Activated effector memory CD4-positive, alpha-beta T cell treated with anti-CD3 and anti-CD28 coated beads, Interleukin-2, amount 50 U/mL, for 16 hours (primary cell): ENCODE measurements around the gene NT5DC1.

Experiments
- DNase-seq: peaks from one replicate; pipeline ENCODE4 v3.0.0-alpha.2; 2020

Gene NT5DC1

DNA sequence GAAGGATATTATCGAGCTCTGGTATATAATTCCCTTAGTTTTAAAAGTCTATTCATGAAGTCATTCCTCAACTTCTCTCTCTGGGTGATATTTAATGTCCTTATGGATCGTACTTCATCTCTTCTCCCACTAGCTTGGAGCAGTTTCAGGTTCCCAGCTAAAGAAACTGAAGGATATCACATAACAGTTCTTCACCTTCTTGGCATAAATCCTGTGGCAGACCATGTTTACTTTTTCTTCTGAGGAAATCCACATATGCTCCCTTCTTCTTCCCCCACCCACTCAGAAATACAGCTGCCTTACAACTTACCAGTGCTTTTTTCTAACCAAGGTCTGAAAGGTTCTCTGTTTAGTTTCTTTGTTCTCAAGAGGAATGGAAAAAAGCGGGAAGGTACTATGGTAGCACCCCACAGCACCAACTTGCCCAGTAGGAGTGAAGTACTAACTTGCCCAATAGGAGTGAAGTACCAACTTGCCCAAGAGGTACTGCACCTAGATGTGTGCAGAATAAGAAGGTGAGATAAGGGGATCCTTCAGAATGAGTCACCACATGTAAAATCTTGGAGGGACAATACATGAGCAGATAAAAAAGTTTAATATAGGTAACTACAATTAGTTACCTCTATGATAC is 100.1 kb downstream of the NT5DC1 start:
- DNase-seq: no peak

DNA sequence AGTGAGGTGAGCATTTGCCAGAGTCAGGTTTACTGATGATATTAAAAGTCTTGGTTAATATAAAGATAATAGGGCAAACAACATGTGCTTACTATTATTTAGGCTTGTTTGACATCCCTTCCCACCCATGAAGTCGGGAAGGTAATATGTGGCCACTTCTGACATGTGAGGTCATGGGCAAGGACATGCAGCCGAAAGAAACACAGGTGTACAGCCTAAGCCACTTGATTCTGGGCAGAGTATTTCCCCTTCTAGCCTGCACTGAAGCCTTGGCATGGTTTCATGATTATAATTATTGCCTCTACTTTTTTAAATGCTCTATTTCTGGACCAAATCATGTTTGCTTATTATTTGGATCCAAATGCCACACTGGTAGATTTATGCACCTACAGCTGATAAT is 100.9 kb downstream of the NT5DC1 start:
- DNase-seq: no peak

DNA sequence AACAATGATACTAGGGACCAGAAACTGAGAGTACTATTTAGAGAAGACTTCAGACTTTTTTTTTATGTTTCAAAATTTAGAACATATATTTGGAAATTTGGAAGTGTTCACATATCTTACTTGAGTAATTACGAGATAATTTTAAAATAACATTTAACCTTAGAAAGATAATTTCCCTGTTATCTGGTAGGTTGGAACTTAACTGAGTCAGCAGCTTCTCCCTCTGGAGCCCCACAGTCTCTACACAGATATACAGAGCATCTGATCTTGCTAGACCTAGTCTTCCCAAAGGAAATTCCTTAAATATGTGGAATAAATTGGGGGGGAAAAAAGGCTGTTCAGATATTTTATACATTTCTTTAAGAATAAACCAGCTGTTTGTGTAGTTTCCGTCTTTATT is 104.6 kb downstream of the NT5DC1 start:
- no peak for DNase-seq

DNA sequence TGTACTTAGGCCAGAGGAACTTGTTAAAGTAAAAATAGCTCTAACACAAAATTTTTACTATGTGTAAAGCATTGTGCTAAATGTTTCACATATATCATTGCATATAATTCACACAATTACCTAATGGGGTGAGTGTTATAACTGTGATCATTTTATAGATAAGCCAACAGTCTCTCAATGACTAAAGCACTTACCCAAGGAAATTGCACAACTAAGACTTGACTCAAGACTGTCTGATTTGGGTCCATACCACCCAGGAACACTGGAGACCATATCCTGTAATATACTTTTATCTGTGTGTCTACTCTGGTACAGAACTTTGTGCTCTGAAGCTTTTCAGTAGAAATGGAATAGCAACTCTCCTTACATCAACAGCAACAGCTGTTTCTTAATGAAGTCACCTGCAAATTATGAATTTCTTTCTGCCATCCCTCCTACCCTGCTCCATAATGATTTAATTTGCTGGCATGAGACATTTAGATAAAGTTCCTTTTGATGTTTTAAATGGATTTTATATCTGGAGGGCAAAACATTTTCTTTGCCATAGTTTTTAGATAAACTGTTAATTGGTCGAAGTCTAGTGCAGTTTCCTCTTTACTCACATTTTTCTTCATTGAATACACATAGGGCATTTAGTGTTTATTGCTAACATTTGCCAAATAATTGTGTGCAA is 105.7 kb downstream of the NT5DC1 start:
- DNase-seq: no peak

DNA sequence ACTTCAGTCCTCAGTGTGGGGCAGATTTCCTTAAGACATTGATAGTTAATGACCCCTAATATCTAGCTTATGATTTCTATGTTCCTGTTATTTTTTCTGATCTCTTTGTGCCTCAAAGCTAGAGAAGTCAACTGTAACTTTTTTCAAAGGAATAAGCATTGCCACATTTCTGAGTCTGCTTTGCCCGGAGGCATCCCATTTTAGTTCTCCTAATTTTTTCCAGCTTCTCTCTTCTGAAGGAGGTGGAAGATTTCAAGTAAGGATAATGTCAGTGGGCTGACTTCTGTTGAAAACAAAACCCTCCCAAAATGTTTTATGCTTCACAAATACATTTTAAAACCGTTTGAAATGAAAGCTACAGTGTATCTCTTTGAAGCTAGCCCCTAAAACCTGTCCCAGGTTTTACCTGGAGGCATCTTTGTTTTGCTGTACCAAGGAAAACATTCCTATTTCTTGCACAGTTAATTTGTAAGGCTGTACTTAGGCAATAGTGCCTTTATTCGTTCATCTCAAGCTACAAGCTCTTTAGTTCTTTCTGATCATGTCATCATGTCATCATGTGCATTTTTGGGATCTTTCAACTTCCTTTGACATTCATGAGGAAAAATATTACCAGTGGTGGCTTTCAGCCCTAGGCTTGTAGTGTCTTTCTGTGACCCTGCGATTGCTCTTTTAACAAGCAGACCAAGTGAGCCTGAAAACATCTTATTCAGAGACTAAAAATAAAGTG is 107.6 kb downstream of the NT5DC1 start:
- no peak for DNase-seq

DNA sequence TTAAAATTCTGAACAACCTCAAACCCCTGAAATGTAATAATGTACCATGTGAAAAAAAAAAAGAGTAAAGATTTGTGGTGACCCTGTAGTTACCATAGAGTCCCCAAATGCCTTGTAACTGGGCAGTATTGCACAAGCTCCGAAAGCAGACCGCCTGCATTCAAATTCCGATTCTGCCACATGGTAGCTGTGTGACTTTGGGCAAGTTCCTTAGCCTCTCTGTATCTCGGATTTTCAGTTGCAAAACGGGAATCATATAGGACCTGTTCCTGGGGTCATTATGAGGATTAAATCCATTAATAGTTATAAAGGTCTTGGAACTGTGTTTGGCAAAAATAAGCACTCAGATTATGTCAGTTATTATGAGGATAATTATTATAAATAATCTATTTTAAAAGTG is 109.7 kb downstream of the NT5DC1 start:
- DNase-seq: no peak

DNA sequence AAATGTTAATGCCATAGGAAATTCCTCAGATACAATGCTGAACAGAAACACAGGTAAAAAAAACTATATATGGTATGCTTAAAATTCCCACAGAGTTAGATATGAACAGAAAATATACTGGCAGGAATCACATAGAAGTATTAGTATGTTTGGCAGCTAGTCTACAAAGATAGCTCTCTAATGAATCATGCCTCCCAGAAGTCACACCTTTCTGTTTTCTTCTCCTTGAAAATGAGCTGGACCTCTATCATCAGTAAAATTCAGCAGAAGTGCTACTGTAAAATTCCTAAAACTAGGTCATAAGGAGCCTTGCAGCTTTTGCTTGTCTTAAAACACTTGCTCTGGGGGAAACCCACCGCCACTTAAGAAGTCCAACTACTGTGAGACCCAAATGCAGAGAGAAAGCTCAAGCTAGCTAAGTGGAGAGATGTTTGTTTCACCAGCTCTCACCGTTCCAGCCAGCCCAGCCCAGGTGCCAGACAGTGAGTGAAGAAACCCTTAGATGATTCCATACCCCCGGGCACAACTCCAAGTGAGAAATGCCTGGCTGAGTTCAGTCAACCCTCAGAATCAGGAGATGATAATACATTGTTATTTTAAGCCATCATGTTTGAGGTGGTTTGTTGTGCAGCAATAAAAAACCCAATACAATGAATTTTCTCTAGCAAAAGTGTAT is 110.2 kb downstream of the NT5DC1 start:
- DNase-seq: no peak

DNA sequence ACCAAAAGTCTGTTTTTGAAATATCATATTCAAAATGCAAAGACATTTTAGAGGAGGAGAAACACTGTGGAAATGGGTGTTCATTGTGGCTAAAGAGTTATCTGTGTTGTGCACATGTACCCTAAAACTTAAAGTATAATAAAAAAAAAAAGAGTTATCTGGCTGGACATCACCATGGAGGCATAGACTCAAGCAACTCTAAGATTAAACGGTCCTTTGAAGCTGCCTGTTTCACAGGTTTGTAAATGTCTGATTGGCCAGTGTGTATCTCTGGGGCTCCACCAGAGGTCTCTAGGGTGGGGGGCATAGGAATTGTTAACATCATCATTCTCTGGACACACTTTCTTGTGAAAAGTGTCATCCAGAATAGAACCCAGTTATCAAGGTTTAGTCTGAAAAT is 114.0 kb downstream of the NT5DC1 start:
- no peak for DNase-seq

DNA sequence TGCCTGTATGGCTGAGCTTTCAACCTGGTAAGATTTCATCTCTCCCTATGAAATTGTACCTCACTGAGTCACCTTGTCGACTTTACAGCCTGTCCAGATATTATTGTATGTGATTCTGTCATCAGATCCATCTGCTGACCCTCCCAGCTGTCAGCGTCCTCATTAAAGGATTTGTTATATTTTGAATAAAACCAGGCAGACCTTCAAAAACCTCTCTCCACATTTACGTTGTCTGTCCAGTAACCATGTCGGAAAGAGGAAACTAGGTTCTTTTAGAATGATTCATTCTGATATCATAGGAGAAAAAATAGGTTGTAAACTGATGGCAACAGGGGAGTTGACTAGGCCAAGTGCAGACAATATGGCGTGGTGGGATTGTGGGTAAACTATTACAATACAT is 114.8 kb downstream of the NT5DC1 start:
- no peak for DNase-seq

DNA sequence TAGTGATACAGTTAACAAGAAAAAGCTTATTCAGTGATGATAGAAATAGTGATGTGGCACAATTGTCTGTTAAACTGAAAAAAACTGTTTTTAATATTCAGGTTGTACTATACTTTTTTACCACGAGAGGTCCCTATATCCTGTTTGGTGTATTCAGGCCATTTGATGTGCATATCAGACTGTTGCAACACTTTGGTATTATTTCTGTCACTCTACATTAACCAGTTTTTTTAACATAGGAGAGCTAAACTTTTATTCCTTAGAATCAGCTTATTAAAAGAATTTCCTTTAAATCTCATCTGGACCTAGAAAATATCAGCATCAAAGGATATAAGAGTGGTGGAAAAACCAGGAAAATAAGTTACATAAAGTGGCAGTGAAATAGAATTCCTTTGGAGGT is 116.4 kb downstream of the NT5DC1 start:
- no peak for DNase-seq

DNA sequence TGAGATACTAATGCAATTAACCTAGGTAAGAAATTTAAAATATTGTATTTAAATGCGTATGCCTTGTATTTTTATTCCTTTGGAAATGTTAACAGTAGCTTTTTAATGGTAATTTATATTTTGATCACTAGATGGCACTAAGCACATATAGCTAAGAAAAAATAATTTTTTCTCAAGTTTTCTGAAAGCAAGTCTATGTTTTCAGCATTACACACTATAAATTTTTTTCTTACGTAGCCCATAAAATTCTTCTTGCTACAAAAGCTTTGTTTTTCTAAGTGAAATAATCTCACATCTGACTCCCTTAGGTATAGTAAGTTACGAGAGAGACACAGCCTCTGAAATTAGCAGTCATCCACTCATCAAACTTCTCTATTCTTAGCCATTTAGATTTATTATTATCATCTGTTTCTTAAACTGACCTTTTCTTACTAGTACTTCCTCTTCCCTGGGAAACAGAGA is 117.5 kb downstream of the NT5DC1 start:
- DNase-seq: no peak

DNA sequence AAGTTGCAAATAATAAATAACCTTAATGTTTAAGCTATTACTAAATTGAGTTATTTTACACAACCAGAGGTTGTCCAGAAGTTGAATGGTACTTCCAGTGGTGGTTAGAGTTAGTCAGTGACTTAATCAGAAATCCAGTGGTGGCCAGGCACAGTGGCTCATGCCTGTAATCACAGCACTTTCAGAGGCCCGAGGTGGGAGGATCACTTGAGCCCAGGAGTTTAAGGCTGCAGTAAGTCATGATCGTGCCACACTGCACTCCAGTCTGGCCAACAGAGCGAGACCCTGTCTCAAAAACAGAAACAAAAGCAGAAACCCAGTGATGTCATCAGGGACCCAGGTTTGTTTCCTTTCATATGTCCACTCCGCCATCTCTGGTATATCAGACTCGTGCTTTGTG is 118.2 kb downstream of the NT5DC1 start:
- DNase-seq: no peak

DNA sequence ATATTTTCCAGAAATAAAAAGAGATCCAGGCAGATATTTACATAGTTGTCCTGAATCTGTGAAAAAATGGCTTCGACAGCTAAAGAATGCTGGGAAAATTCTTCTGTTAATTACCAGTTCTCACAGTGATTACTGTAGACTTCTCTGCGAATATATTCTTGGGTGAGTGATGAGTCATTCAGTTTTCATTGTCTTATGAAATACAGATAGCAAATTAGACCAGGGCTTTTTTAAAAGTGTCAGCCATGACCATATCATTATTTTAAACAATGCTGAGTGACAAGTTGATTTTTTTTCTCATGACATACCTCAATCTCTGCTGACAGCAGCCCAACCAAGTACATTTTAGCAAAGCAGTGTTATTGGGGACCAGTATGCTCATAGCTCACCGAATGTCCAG is 120.4 kb downstream of the NT5DC1 start:
- DNase-seq: no peak

DNA sequence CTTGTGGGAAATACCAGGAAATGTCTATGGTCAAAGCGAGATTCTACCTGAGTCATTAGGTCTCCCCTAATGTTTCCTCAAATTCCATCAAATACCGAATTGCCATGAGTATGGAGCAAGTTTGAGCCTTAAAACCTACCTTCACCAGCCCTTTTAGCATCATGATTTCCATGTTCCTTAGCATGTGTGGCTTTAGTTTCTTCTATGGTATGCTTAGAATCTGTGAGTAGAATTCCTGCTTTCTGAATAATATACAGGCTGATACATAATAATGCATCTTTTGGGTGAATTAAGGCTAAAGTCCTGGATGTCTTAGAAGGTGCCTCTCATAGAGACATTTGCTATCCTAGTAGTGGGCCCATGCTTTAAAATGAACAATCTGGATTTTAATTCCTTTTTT is 121.3 kb downstream of the NT5DC1 start:
- no peak for DNase-seq

DNA sequence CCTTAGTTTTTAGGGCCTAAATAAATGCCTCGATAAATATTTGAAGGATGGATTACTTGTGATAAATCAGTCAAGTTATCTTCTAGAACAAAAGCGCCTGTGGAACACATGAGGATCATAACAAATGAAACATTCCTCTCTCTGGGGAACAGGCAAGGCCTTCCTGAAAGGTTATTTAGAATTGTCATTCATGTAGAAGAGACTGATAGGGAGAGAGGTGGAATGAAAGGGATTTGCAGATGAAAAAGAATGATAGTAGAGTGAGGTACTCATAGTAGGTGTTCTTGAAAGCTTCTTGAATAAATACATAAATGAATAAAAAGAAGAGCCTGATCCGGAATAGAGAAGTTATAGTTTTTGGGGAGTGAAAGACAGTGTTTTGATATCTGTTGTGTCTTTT is 122.7 kb downstream of the NT5DC1 start:
- no peak for DNase-seq

DNA sequence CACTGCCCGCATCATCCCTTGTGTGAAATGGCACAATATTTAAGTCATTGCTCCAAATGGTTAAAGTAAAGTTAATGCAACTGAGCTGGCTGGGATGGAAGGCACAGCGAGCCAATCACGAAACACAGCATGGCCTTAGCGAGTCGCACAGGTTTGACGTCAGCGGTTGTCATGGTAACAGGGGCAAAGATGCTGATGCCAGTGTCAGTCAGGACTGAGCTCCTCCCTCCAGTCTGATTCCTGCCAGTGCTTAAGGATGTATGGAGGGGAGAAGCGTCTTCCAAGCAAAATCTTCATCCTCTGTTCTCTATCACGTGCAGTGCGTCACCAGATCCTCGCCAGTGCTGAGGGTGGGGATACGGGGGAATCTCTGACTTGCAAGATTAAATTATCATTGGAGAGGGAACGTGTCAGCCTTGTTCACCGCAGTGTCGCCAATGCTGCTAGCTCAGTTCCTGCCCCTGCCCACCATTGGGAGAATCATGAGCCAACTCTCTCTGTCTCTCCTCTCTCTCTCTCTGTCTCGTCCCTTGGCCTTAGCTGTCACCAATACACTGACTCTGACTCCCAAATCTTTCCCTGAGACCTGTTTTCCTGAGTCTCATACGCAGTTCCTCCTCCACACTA is 128.7 kb downstream of the NT5DC1 start:
- no peak for DNase-seq

DNA sequence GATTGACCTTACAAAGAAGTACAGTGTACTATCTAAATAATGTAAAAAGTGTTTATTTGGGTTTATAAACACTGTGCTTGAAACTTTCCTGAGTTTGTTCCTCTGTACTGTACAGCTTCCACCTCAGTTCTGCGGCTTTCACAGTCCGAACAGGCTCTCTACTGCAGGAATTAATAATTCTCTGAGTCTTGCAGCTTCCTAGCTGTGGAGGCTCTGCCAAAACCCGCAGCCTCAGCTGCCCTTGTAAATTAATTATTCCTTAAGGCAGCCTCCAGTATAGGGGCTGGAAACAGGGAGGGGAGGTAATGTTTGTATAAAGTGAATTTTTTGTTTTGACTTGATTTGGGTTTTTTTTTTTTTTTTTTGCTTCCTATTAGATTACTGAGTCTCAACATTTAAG is 134.0 kb downstream of the NT5DC1 start:
- no peak for DNase-seq

DNA sequence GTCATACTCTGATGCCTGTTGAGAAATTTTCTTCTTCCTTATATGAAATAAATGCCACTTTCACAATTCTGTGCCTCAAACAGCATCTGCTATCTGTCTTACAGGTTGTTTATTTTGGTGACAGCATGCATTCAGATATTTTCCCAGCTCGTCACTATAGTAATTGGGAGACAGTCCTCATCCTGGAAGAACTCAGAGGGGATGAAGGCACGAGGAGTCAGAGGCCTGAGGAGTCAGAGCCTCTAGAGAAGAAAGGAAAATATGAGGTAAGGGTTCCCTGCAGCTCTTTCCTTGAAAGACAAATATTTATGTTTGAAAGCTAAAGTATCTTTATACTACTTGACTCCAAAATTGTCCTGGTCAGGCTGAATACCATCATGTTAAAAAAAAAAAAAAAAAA is 137.4 kb downstream of the NT5DC1 start:
- DNase-seq: no peak

DNA sequence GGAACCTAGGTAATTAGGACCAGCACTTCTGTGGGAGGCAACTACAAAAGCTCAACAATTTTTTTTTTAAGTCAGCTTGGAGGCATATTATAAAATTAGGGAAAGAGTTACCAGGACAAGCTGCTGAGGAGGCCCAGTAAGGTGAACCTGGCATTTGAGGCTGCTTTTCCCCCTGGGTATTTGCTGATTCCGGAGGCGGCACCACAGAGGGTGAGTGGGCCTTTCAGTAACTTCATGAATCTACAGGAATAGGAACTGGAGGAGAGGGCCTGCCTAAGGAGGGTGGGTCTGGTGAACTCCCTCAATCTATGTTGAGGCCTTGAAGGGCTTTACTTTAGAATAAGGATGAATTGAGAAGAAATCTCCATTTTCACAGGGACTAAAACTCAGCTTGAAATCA is 138.6 kb downstream of the NT5DC1 start:
- DNase-seq: no peak

DNA sequence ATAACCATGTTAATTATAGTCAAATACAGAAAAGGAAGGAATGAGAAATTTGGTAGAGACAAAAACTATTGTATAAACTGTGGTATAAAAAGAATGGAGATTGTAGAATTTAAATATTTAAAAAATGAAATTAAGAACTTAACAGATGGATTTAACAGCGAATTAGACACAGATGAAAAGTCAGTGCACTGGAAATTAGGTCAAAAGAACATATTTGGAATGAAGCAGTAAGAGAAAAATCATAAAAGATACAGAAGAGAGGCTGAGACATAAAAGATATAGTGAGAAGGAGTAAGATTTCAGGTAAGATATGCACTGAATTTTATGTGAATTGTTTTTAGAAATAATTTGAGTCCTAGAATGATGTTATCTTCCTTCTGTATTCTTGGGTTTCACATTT is 139.2 kb downstream of the NT5DC1 start:
- no peak for DNase-seq

DNA sequence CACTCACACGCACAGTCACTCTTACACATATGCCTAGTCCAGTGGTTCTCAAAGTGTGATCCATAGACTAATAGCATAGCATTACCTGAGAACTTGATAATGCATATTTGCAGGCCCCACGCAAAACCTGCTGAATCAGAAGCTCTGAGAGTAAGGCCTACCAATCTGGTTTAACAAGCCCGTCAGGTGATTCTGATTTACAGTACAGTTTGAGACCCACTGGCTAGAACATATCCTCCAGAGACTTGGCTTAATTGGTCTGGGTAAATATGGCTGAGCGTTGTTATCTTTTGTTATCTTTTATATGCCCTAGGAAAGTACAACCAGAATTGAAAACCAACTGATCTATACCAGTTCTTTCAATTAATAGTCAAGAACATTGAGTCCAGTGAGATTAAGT is 143.6 kb downstream of the NT5DC1 start:
- no peak for DNase-seq

DNA sequence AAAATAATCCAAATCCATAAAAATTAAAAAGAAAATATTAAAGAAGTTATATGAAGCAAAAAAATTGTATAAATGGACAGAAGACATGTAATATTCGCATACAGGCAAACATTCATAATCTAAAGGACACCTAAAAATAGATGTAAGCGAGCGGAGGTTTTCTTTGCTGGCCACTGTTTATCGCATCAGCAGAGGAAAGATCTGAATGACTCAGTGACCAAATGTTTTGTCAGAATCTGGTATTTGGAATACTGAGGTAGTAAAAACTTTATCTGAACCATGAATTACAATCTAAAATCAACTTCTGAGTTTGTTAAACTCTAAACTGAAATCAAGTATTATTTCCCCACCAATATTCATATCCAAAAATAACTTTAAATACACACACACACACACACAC is 145.4 kb downstream of the NT5DC1 start:
- no peak for DNase-seq

DNA sequence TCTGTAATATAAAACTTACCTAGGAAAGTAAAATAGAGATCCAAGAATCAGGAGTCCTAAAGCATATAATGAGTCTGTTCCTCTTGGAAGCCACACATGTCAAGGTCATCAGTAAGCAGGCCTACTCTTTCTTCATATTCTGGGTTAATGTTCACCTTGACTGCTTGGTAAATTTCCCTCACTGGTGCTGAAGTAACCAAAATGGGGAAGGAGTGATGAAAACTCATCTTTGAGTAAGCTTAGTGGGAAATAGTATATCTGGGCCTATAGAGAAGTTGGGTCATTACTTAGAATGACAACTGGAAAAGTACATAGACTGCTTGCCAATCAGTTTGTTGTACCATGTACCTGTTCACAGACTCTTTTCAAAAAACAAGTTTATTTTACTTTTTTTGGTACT is 146.6 kb downstream of the NT5DC1 start:
- DNase-seq: no peak
